ENCODE data around the gene DISC1.

DNA sequence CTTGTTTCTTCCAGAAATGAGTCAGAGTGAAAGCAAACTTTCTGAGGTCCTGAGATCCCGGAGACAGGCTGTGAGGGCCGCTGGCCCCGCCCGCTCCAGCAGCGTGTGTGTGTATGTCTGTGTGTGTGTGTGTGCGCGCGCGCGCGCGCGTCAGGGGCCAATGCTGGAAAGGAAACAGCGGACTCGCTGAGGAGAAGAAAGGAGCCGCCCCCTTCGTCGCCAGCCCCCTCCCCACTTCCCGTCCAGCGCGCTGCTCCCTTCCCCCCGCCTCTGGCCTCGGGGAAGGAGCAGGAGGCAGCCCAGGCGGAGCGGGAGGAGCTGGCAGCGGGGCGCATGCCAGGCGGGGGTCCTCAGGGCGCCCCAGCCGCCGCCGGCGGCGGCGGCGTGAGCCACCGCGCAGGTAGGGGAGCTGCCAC, at the start of gene DISC1:
- TF ChIP-seq, protein P1, sequence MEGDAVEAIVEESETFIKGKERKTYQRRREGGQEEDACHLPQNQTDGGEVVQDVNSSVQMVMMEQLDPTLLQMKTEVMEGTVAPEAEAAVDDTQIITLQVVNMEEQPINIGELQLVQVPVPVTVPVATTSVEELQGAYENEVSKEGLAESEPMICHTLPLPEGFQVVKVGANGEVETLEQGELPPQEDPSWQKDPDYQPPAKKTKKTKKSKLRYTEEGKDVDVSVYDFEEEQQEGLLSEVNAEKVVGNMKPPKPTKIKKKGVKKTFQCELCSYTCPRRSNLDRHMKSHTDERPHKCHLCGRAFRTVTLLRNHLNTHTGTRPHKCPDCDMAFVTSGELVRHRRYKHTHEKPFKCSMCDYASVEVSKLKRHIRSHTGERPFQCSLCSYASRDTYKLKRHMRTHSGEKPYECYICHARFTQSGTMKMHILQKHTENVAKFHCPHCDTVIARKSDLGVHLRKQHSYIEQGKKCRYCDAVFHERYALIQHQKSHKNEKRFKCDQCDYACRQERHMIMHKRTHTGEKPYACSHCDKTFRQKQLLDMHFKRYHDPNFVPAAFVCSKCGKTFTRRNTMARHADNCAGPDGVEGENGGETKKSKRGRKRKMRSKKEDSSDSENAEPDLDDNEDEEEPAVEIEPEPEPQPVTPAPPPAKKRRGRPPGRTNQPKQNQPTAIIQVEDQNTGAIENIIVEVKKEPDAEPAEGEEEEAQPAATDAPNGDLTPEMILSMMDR (conservative IDR thresholded peaks at IDR 0.05 in 1 of 2, IDR thresholded peaks at IDR 0.05 in 1 of 2; ENCODE audit: low read depth in 1 of 2, low read length in 2 of 2), result no peak
- TF ChIP-seq EZH2 (IDR thresholded peaks at IDR 0.05; ENCODE audit: low read length, missing control alignments), result no peak

All from fibroblast of lung (primary cell).